ENCODE data around the gene SPATA31E1. TPM values are rescaled to one million over a fixed set of nuclear protein-coding genes. Genes with fewer than 3 reads are reported as not detected.

Gene SPATA31E1
- polyA plus RNA-seq, 1 donor (not counting 4 experiments of a cell fraction or from before 2014, with no cell fraction given), result not detected

GRCh38 chr9:87871425-87872078, 11.1 kb upstream of the SPATA31E1 start:
- Histone ChIP-seq H3K36me3 (ENCODE audit: control insufficient read depth in 2 of 2, extremely low read depth in 1 of 2, insufficient read depth in 2 of 2, low read length in 2 of 2) (no peaks in the 10 kb centered on the region), H3K9me1 (ENCODE audit: control insufficient read depth, extremely low read depth, insufficient read depth, low read length) (no peaks in the 10 kb centered on the region), H3K27me3 (ENCODE audit: control insufficient read depth, extremely low read depth, insufficient read depth, low read length) (peaks cover 3% of the 10 kb centered on the region), H3K79me2 (ENCODE audit: control insufficient read depth, insufficient read depth, low read length) (no peaks in the 10 kb centered on the region), H3K4me2 (ENCODE audit: control insufficient read depth, extremely low read depth, insufficient read depth, low read depth, low read length) (no peak overlapping the region), H2AFZ (ENCODE audit: control insufficient read depth, low read length) (no peak overlapping the region), H3K27ac (ENCODE audit: control insufficient read depth, insufficient read depth, low read length) (no peak overlapping the region), H3K9ac (ENCODE audit: control insufficient read depth, extremely low read depth, insufficient read depth, low read length) (no peak overlapping the region), H3K4me1 (ENCODE audit: control insufficient read depth, extremely low read depth, insufficient read depth, low read length) (no peaks in the 10 kb centered on the region), H3K4me3 (ENCODE audit: control insufficient read depth in 2 of 3, extremely low read depth in 1 of 3, insufficient read depth in 2 of 3, low read depth in 1 of 3, low read length in 3 of 3) (no peak overlapping the region), H3K9me3 (ENCODE audit: control insufficient read depth, low read depth, low read length) (no peaks in the 10 kb centered on the region), H4K20me1 (ENCODE audit: control insufficient read depth, extremely low read depth, insufficient read depth, low read length) (no peaks in the 10 kb centered on the region)
- FAIRE-seq (no peak), DNase-seq (ENCODE audit: low read depth, low spot score) (no peak)
- dilution Hi-C loops (cut with MboI; ENCODE audit: extremely low pct_ligation_motif_present, low sequenced_read_pairs), result no loop called here
- no peak for TF ChIP-seq EZH2 (IDR thresholded peaks at IDR 0.05; ENCODE audit: low read length)
- TF ChIP-seq CTCF (optimal IDR thresholded peaks at IDR 0.05 in 1 of 3, IDR thresholded peaks at IDR 0.05 in 1 of 3, conservative IDR thresholded peaks at IDR 0.05 in 1 of 3; ENCODE audit: extremely low read depth in 1 of 3, insufficient read depth in 2 of 3, low read length in 3 of 3), result no peak

GRCh38 chr9:87872079-87872624, 10.5 kb upstream of the SPATA31E1 start:
- FAIRE-seq, result no peak
- Histone ChIP-seq H3K27ac (ENCODE audit: control insufficient read depth, insufficient read depth, low read length) (no peak overlapping the region), H3K79me2 (ENCODE audit: control insufficient read depth, insufficient read depth, low read length) (no peaks in the 10 kb centered on the region), H3K4me1 (ENCODE audit: control insufficient read depth, extremely low read depth, insufficient read depth, low read length) (no peaks in the 10 kb centered on the region), H3K27me3 (ENCODE audit: control insufficient read depth, extremely low read depth, insufficient read depth, low read length) (peaks cover 3% of the 10 kb centered on the region), H3K4me2 (ENCODE audit: control insufficient read depth, extremely low read depth, insufficient read depth, low read depth, low read length) (no peak overlapping the region), H2AFZ (ENCODE audit: control insufficient read depth, low read length) (no peak overlapping the region), H3K4me3 (ENCODE audit: control insufficient read depth in 2 of 3, extremely low read depth in 1 of 3, insufficient read depth in 2 of 3, low read depth in 1 of 3, low read length in 3 of 3) (no peak overlapping the region), H3K9ac (ENCODE audit: control insufficient read depth, extremely low read depth, insufficient read depth, low read length) (no peak overlapping the region), H3K36me3 (ENCODE audit: control insufficient read depth in 2 of 2, extremely low read depth in 1 of 2, insufficient read depth in 2 of 2, low read length in 2 of 2) (no peaks in the 10 kb centered on the region), H3K9me1 (ENCODE audit: control insufficient read depth, extremely low read depth, insufficient read depth, low read length) (no peaks in the 10 kb centered on the region), H3K9me3 (ENCODE audit: control insufficient read depth, low read depth, low read length) (no peaks in the 10 kb centered on the region), H4K20me1 (ENCODE audit: control insufficient read depth, extremely low read depth, insufficient read depth, low read length) (no peaks in the 10 kb centered on the region)
- DNase-seq (ENCODE audit: low read depth, low spot score), result no peak
- dilution Hi-C loops (cut with MboI; ENCODE audit: extremely low pct_ligation_motif_present, low sequenced_read_pairs), result no loop called here
- TF ChIP-seq CTCF (optimal IDR thresholded peaks at IDR 0.05 in 1 of 3, IDR thresholded peaks at IDR 0.05 in 1 of 3, conservative IDR thresholded peaks at IDR 0.05 in 1 of 3; ENCODE audit: extremely low read depth in 1 of 3, insufficient read depth in 2 of 3, low read length in 3 of 3) (no peak), EZH2 (IDR thresholded peaks at IDR 0.05; ENCODE audit: low read length) (no peak)
